Neural progenitor cell (in vitro differentiated cells): ENCODE data around the gene DAP.

ENCODE experiments used
- CTCF ChIP-seq: fragments of 200-600 bp; sonication (generic); IDR thresholded peaks from 2 replicates; pipeline ENCODE4 v1.5.1; 2017; ENCODE audit warnings: antibody characterized with exemption, mild to moderate bottlenecking
- EZH2 ChIP-seq: fragments of 200-600 bp; sonication (generic); IDR thresholded peaks from 2 replicates; pipeline ENCODE4 v1.6.1; 2017; ENCODE audit warnings: antibody characterized with exemption, mild to moderate bottlenecking, moderate library complexity
- EZH2phosphoT487 ChIP-seq: fragments of 200-600 bp; sonication (generic); IDR thresholded peaks from 2 replicates; pipeline ENCODE4 v1.6.1; 2017; ENCODE audit warnings: antibody characterized with exemption

- TF ChIP-seq CTCF (no peak), EZH2 (no peak), EZH2phosphoT487 (no peak)
These were observed 105.7 kb downstream of the DAP start for GRCh38 chr5:10655161-10655971.
